ENCODE measurements around the gene IGF2BP2.

- no peak for TF ChIP-seq CTCF (IDR thresholded peaks at IDR 0.05)
- TF ChIP-seq POLR2A (IDR thresholded peaks at IDR 0.05): no peak
These were observed 108.3 kb downstream of the IGF2BP2 start for GRCh38 chr3:185716436-185717108.
